ENCODE results near the gene AGER.

- TF ChIP-seq CTCF (IDR thresholded peaks at IDR 0.05; ENCODE audit: insufficient read depth, low read length, poor library complexity, severe bottlenecking), result no peak
- no peak for TF ChIP-seq EZH2phosphoT487 (conservative IDR thresholded peaks at IDR 0.05; ENCODE audit: low read length)
These were observed 14.8 kb upstream of the AGER start for GRCh38 chr6:32198866-32199265.

All from SU-DHL-6 (cell line).